HG03060 (cell line): ENCODE results near the gene EIF3K.

Experiments used
- ATAC-seq: cut with Tn5 transposase; IDR thresholded peaks from one replicate; pipeline ENCODE4 v1.9.1; 2021; ENCODE audit warnings: low read depth, moderate number of reproducible peaks; ENCODE audit not compliant: unreplicated experiment

EIF3K gene

GRCh38 chr19:38648769-38649304 lies 29.8 kb downstream of the EIF3K start:
- no peak for ATAC-seq

- ATAC-seq = no peak
Observed at GRCh38 chr19:38649305-38650171, 30.6 kb downstream of the EIF3K start.

GRCh38 chr19:38650172-38650775 lies 31.3 kb downstream of the EIF3K start:
- ATAC-seq = no peak

GRCh38 chr19:38650911-38651584 lies 32.1 kb downstream of the EIF3K start:
- ATAC-seq = no peak

GRCh38 chr19:38653028-38653571 lies 34.1 kb downstream of the EIF3K start:
- ATAC-seq = no peak

- no peak for ATAC-seq
Observed at GRCh38 chr19:38654628-38655055, 35.7 kb downstream of the EIF3K start.

GRCh38 chr19:38655148-38655824 lies 36.3 kb downstream of the EIF3K start:
- no peak for ATAC-seq

GRCh38 chr19:38656171-38656981 lies 37.4 kb downstream of the EIF3K start:
- ATAC-seq = no peak

- no peak for ATAC-seq
Observed at GRCh38 chr19:38657633-38658222, 38.7 kb downstream of the EIF3K start.

- no peak for ATAC-seq
Observed at GRCh38 chr19:38658462-38659306, 39.7 kb downstream of the EIF3K start.

GRCh38 chr19:38660724-38661123 lies 41.7 kb downstream of the EIF3K start:
- no peak for ATAC-seq

GRCh38 chr19:38661136-38661535 lies 42.1 kb downstream of the EIF3K start:
- ATAC-seq = no peak

- no peak for ATAC-seq
Observed at GRCh38 chr19:38661996-38662395, 43.0 kb downstream of the EIF3K start.

- ATAC-seq = no peak
Observed at GRCh38 chr19:38662537-38663155, 43.7 kb downstream of the EIF3K start.

GRCh38 chr19:38663156-38663651 lies 44.2 kb downstream of the EIF3K start:
- no peak for ATAC-seq

GRCh38 chr19:38663957-38664502 lies 45.0 kb downstream of the EIF3K start:
- ATAC-seq = no peak

GRCh38 chr19:38664503-38665211 lies 45.7 kb downstream of the EIF3K start:
- no peak for ATAC-seq
